ENCODE results near the gene YBX3. TPM values are rescaled to one million over a fixed set of nuclear protein-coding genes. Genes with fewer than 3 reads are reported as not detected.

YBX3 gene
- total RNA-seq, 4 donors from 2014 or later: 283 to 649 (median 523) TPM

GRCh38 chr12:10718279-10718821 lies 4.8 kb downstream of the YBX3 start:
- peak overlapping the region; percentile 59 to 99 (median 86) for H3K27ac ChIP-seq
- no peaks in the 10 kb centered on the region for H3K9me3 ChIP-seq
- no peak for ATAC-seq
- WGBS, 2 donors (ENCODE audit: low coverage in 1 of 2): 26 to 59% methylated on average over 3 to 4 of the region's 4 CpGs
- peaks cover 4 to 61% (median 33%) of the 10 kb centered on the region in 3 donors for H3K4me1 ChIP-seq
- H3K4me3 ChIP-seq: peak overlapping the region in 1 of 2 donors; percentile 20
- no peaks in the 10 kb centered on the region for H3K27me3 ChIP-seq
- peaks cover 0 to 28% of the 10 kb centered on the region in 2 donors for H3K36me3 ChIP-seq
- no peak for TF ChIP-seq CTCF (IDR thresholded peaks at IDR 0.05)
- no peak for TF ChIP-seq POLR2A (IDR thresholded peaks at IDR 0.05)
- peak; percentile 51 for TF ChIP-seq POLR2AphosphoS5 (IDR thresholded peaks at IDR 0.05)
- no peak for TF ChIP-seq EP300 (IDR thresholded peaks at IDR 0.05)

- H3K27me3 ChIP-seq: no peaks in the 10 kb centered on the region
- peaks cover 4 to 61% (median 33%) of the 10 kb centered on the region in 3 donors for H3K4me1 ChIP-seq
- no peaks in the 10 kb centered on the region for H3K9me3 ChIP-seq
- no peak for ATAC-seq
- WGBS, 2 donors (ENCODE audit: low coverage in 1 of 2): 28 to 50% methylated on average over 2 of the region's 2 CpGs
- peak overlapping the region; percentile 65 to 99 (median 86) for H3K27ac ChIP-seq
- no peak for TF ChIP-seq EP300 (IDR thresholded peaks at IDR 0.05)
- TF ChIP-seq CTCF (IDR thresholded peaks at IDR 0.05): no peak
- TF ChIP-seq POLR2A (IDR thresholded peaks at IDR 0.05): no peak
- no peak for TF ChIP-seq POLR2AphosphoS5 (IDR thresholded peaks at IDR 0.05)
- H3K36me3 ChIP-seq: peaks cover 0 to 38% of the 10 kb centered on the region in 2 donors
- no peak overlapping the region for H3K4me3 ChIP-seq
Observed at GRCh38 chr12:10717410-10717809, 5.7 kb downstream of the YBX3 start.

GRCh38 chr12:10716704-10717315 lies 6.3 kb downstream of the YBX3 start:
- Histone ChIP-seq H3K4me1 (peaks cover 4 to 61% (median 33%) of the 10 kb centered on the region in 3 donors), H3K27me3 (no peaks in the 10 kb centered on the region), H3K9me3 (no peaks in the 10 kb centered on the region), H3K27ac (peak overlapping the region; percentile 65 to 99 (median 86)), H3K36me3 (peaks cover 0 to 44% of the 10 kb centered on the region in 2 donors), H3K4me3 (no peak overlapping the region)
- no peak for TF ChIP-seq POLR2A (IDR thresholded peaks at IDR 0.05)
- TF ChIP-seq POLR2AphosphoS5 (IDR thresholded peaks at IDR 0.05): peak; percentile 87
- no peak for TF ChIP-seq CTCF (IDR thresholded peaks at IDR 0.05)
- WGBS, 2 donors (ENCODE audit: low coverage in 1 of 2): 10 to 12% methylated on average over 6 of the region's 6 CpGs
- peak; percentile 92 for ATAC-seq

- Histone ChIP-seq H3K27me3 (no peaks in the 10 kb centered on the region), H3K27ac (peak overlapping the region; percentile 65 to 99 (median 86)), H3K9me3 (no peaks in the 10 kb centered on the region), H3K4me3 (no peak overlapping the region), H3K4me1 (peaks cover 4 to 60% (median 33%) of the 10 kb centered on the region in 3 donors), H3K36me3 (peaks cover 0 to 49% of the 10 kb centered on the region in 2 donors)
- WGBS, 2 donors (ENCODE audit: low coverage in 1 of 2): 30 to 40% methylated on average over 1 to 4 of the region's 4 CpGs
- ATAC-seq: no peak
- no peak for TF ChIP-seq POLR2AphosphoS5 (IDR thresholded peaks at IDR 0.05)
- TF ChIP-seq POLR2A (IDR thresholded peaks at IDR 0.05): no peak
- no peak for TF ChIP-seq CTCF (IDR thresholded peaks at IDR 0.05)
- no peak for TF ChIP-seq EP300 (IDR thresholded peaks at IDR 0.05)
Observed at GRCh38 chr12:10716277-10716676, 6.8 kb downstream of the YBX3 start.

- 92 to 100% methylated on average over 5 to 6 of the region's 6 CpGs for WGBS, 2 donors (ENCODE audit: low coverage in 1 of 2)
- no peak overlapping the region for H3K27ac ChIP-seq
Observed at GRCh38 chr12:10715491-10715890, 7.6 kb downstream of the YBX3 start.

More at GRCh38 chr12:10715491-10715890, 7.6 kb downstream of the YBX3 start:
- peaks cover 4 to 53% (median 29%) of the 10 kb centered on the region in 3 donors for H3K4me1 ChIP-seq
- peaks cover under 1 to 55% of the 10 kb centered on the region in 2 donors for H3K36me3 ChIP-seq
- H3K4me3 ChIP-seq: no peak overlapping the region
- no peaks in the 10 kb centered on the region for H3K9me3 ChIP-seq
- no peaks in the 10 kb centered on the region for H3K27me3 ChIP-seq
- TF ChIP-seq CTCF (IDR thresholded peaks at IDR 0.05): no peak
- no peak for TF ChIP-seq POLR2AphosphoS5 (IDR thresholded peaks at IDR 0.05)
- no peak for TF ChIP-seq EP300 (IDR thresholded peaks at IDR 0.05)
- TF ChIP-seq POLR2A (IDR thresholded peaks at IDR 0.05): no peak
- ATAC-seq: no peak

Data from gastroesophageal sphincter (tissue), 4 donors.